CD4-positive, alpha-beta T cell treated with Interleukin-2 at 100 ng/mL for 4 hours (primary cell): Measurements from ENCODE around the gene C1QA.

Experiments
- DNase-seq: peaks from one replicate; pipeline ENCODE4 v3.0.0-alpha.2; 2020; ENCODE audit warnings: low spot score

Gene C1QA

GRCh38 chr1:22612671-22613571, 23.5 kb upstream of the C1QA start:
- DNase-seq: no peak

- no peak for DNase-seq
Measured at GRCh38 chr1:22613572-22613918, 22.9 kb upstream of the C1QA start.

GRCh38 chr1:22613951-22614350, 22.5 kb upstream of the C1QA start:
- no peak for DNase-seq

GRCh38 chr1:22615886-22616285, 20.5 kb upstream of the C1QA start:
- DNase-seq: no peak

- no peak for DNase-seq
Measured at GRCh38 chr1:22616571-22616970, 19.9 kb upstream of the C1QA start.

GRCh38 chr1:22618056-22618455, 18.4 kb upstream of the C1QA start:
- no peak for DNase-seq

- no peak for DNase-seq
Measured at GRCh38 chr1:22619252-22619651, 17.2 kb upstream of the C1QA start.

GRCh38 chr1:22619798-22620197, 16.6 kb upstream of the C1QA start:
- no peak for DNase-seq

GRCh38 chr1:22621761-22622160, 14.7 kb upstream of the C1QA start:
- DNase-seq: no peak

GRCh38 chr1:22625262-22625925, 11.0 kb upstream of the C1QA start:
- no peak for DNase-seq

GRCh38 chr1:22626237-22627157, 9.9 kb upstream of the C1QA start:
- DNase-seq: no peak

- no peak for DNase-seq
Measured at GRCh38 chr1:22627331-22627730, 9.1 kb upstream of the C1QA start.

GRCh38 chr1:22628698-22629444, 7.6 kb upstream of the C1QA start:
- no peak for DNase-seq

GRCh38 chr1:22629886-22630285, 6.5 kb upstream of the C1QA start:
- no peak for DNase-seq

- DNase-seq: no peak
Measured at GRCh38 chr1:22633697-22634463, 2.5 kb upstream of the C1QA start.

GRCh38 chr1:22635436-22635835, 992 bp upstream of the C1QA start:
- DNase-seq: no peak

GRCh38 chr1:22636927-22637326, 499 bp downstream of the C1QA start:
- no peak for DNase-seq

- no peak for DNase-seq
Measured at GRCh38 chr1:22637907-22638445, 1.5 kb downstream of the C1QA start.

- no peak for DNase-seq
Measured at GRCh38 chr1:22638476-22639234, 2.2 kb downstream of the C1QA start.

GRCh38 chr1:22639286-22639685, 2.9 kb downstream of the C1QA start:
- DNase-seq: no peak
